ENCODE measurements around the gene PIP4K2C.
"Not testable (repeated sequence)": the region's sequence is repeated elsewhere in the genome, so short reads cannot be mapped to it uniquely, and the experiment has no call there.

Gene PIP4K2C

GRCh38 chr12:57609781-57610553, 19.0 kb downstream of the PIP4K2C start:
- no peak for DNase-seq (ENCODE audit: low read depth)

- no peak for DNase-seq (ENCODE audit: low read depth)
Measured at GRCh38 chr12:57610554-57611107, 19.6 kb downstream of the PIP4K2C start.

GRCh38 chr12:57611108-57611826, 20.3 kb downstream of the PIP4K2C start, which contains the start of gene ARHGEF25:
ARHGEF25 (plus strand) TSS chr12:57611435; CDS start chr12:57611895, 460 bp downstream.
- peak; percentile 30 for DNase-seq (ENCODE audit: low read depth)

- no peak for DNase-seq (ENCODE audit: low read depth)
Measured at GRCh38 chr12:57611827-57612710, 21.1 kb downstream of the PIP4K2C start.

GRCh38 chr12:57612711-57613426, 21.9 kb downstream of the PIP4K2C start:
- DNase-seq (ENCODE audit: low read depth) = no peak

- DNase-seq (ENCODE audit: low read depth) = no peak
Measured at GRCh38 chr12:57613427-57614109, 22.6 kb downstream of the PIP4K2C start.

GRCh38 chr12:57614178-57614947, 23.4 kb downstream of the PIP4K2C start:
- DNase-seq (ENCODE audit: low read depth) = no peak

- DNase-seq (ENCODE audit: low read depth) = no peak
Measured at GRCh38 chr12:57614948-57615500, 24.0 kb downstream of the PIP4K2C start.

GRCh38 chr12:57615637-57616036, 24.6 kb downstream of the PIP4K2C start:
- DNase-seq (ENCODE audit: low read depth) = no peak

GRCh38 chr12:57616383-57617101, 25.6 kb downstream of the PIP4K2C start:
- DNase-seq (ENCODE audit: low read depth) = no peak

- DNase-seq (ENCODE audit: low read depth) = no peak
Measured at GRCh38 chr12:57617942-57618341, 26.9 kb downstream of the PIP4K2C start.

- DNase-seq (ENCODE audit: low read depth) = not testable (repeated sequence)
Measured at GRCh38 chr12:57618431-57618830, 27.4 kb downstream of the PIP4K2C start.

GRCh38 chr12:57618966-57619433, 28.0 kb downstream of the PIP4K2C start:
- no peak for DNase-seq (ENCODE audit: low read depth)

- no peak for DNase-seq (ENCODE audit: low read depth)
Measured at GRCh38 chr12:57619434-57620244, 28.6 kb downstream of the PIP4K2C start.

- no peak for DNase-seq (ENCODE audit: low read depth)
Measured at GRCh38 chr12:57620245-57620935, 29.4 kb downstream of the PIP4K2C start.

- DNase-seq (ENCODE audit: low read depth) = no peak
Measured at GRCh38 chr12:57620936-57621496, 30.0 kb downstream of the PIP4K2C start.
